Brain microvascular endothelial cell (primary cell): ENCODE measurements around the gene PDE8A.
A peak's percentile ranks its signal among the peaks of the same experiment; 100 is the strongest.

Experiments
- DNase-seq: peaks from one replicate; pipeline ENCODE4 v3.0.0-alpha.2; 2020
- H3K27ac ChIP-seq: fragments of 250-450 bp; sonication (Bioruptor Pico); 2 replicates; pipeline ENCODE4 v1.5.1; 2020; ENCODE audit warnings: mild to moderate bottlenecking, moderate library complexity
- H3K27me3 ChIP-seq: fragments of 250-450 bp; sonication (Bioruptor Pico); replicated peaks from 2 replicates; pipeline ENCODE4 v1.5.1; 2020; ENCODE audit warnings: mild to moderate bottlenecking
- H3K36me3 ChIP-seq: fragments of 250-450 bp; sonication (Bioruptor Pico); replicated peaks from 2 replicates; pipeline ENCODE4 v1.5.1; 2020; ENCODE audit warnings: mild to moderate bottlenecking
- H3K4me3 ChIP-seq: 2 replicates; pipeline ENCODE4 v1.5.1; 2011; ENCODE audit warnings: low read depth, mild to moderate bottlenecking, control low read depth, low read length, moderate library complexity
- in situ Hi-C: cut with HindIII; loops from 2 replicates; pipeline ENCODE4 v1.10.0; 2017; ENCODE audit warnings: low sequenced_read_pairs, low pct_ligation_motif_present
- TF ChIP-seq, protein P1 (sequence below): IDR thresholded peaks from 2 replicates; pipeline ENCODE4 v1.5.1; 2011; ENCODE audit warnings: low read depth, mild to moderate bottlenecking, moderate library complexity, low read length, control low read depth, inconsistent platforms; ENCODE audit errors: missing control alignments

PDE8A gene

DNA sequence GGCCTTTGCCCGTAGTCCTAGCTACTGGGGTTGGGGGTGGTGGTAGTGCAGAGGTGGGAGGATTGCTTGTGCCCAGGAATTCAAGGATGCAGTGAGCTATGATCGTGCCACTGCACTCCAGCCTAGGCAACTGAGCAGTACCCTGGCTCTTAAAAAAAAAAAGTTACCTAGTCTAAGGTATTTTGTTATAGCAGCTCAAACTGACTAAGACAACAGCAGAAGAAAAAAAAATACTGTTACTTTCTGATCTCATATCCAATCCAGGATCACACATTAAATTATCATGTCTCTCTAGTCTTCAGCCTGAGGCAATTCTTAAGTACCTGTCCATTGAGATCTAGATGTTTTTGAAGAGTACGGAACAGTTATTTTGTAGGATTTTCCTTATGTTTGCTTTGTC is 39.8 kb downstream of the PDE8A start:
- DNase-seq = no peak
- Histone ChIP-seq H3K4me3 (no peak overlapping the region), H3K36me3 (no peaks in the 10 kb centered on the region), H3K27me3 (no peaks in the 10 kb centered on the region), H3K27ac (no peak overlapping the region)
- TF ChIP-seq, protein P1, sequence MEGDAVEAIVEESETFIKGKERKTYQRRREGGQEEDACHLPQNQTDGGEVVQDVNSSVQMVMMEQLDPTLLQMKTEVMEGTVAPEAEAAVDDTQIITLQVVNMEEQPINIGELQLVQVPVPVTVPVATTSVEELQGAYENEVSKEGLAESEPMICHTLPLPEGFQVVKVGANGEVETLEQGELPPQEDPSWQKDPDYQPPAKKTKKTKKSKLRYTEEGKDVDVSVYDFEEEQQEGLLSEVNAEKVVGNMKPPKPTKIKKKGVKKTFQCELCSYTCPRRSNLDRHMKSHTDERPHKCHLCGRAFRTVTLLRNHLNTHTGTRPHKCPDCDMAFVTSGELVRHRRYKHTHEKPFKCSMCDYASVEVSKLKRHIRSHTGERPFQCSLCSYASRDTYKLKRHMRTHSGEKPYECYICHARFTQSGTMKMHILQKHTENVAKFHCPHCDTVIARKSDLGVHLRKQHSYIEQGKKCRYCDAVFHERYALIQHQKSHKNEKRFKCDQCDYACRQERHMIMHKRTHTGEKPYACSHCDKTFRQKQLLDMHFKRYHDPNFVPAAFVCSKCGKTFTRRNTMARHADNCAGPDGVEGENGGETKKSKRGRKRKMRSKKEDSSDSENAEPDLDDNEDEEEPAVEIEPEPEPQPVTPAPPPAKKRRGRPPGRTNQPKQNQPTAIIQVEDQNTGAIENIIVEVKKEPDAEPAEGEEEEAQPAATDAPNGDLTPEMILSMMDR = no peak
- in situ Hi-C loops = no loop called here

DNA sequence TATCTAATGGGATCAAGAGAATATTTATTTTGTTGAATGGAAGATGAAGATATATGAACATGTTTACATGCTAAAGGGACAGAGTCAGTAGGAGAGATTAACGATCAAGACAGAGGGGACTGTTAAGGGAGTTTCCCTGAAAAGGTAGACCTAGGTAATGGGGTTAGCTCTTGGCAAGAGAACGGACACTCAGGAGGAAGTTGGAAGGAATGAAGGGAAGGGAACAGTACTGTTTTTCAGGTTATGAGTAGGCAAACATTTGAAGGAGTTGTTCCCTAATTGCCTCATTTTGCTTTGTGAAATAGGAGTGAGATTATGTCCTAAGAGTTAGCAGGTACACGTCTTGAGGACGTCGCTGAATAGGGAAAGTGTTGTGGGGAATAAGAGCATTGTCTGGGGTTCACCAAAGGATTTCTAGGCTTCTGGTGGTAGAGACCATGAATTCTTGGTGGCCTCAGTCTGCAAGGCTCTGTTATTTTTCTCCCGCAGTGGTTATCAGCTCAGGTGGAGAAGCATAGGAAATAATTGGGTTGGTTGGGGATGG is 41.3 kb downstream of the PDE8A start:
- DNase-seq = no peak
- no peak overlapping the region for H3K4me3 ChIP-seq
- H3K36me3 ChIP-seq = no peaks in the 10 kb centered on the region
- in situ Hi-C loops = no loop called here
- H3K27me3 ChIP-seq = no peaks in the 10 kb centered on the region
- no peak overlapping the region for H3K27ac ChIP-seq
- TF ChIP-seq, protein P1 = no peak

DNA sequence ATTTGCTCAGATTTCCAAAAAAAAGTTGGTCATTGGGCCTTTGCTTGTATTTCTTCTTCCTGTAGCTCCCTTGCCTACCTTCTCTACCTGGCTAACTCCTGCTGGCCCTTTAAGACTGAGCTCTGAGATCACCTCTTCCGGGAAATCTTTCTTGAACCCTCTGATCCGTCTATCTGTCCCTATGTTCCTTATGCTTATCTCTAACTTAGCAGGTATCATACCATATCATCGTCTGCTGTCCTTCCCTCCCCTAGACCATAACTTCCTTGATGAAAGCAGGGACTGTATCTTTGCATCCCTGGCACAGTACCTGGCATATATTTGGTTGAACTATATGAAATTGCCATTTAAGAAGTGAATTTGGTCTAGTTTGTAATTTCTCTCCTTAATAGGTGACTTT is 42.3 kb downstream of the PDE8A start:
- in situ Hi-C loops = no loop called here
- H3K27ac ChIP-seq = no peak overlapping the region
- TF ChIP-seq, protein P1 = no peak

DNA sequence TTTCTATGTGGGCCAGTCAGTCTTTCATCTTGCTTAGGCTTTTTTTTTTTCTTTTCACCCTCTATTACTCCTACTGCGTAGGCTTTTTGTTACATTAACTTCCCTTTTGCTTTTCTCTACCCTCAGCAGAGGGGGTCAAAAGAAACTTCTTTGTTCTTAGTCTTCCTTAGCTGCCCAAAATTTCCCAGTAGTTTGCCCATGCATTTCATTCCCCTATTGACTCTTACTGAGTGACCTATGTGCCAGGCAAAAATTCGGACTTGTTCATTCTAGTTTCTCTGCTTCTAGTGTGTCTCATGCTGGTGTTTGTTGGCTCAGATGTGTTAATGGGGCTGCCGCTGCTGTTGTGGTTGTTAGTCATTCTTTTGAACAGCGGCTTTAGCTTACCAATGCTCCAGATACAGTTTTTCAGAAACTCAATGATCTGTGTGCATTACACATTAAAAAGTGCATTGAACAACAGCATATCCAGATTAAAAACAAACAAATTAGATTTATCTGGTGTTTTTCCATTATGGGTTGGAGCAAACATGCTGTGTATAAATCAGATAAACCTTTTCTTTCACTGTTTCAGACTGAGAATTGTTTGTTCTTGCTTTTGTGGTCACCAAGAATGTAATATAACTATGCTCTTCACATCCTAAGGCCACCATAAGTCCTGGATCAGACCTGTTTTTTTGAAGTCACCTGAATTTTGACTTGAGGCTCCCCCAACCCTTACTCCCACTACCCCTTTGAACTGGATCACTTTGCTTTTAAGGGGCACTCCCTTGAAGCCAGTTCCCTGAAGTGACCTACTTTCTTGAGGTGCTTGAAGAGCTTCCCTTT is 43.1 kb downstream of the PDE8A start:
- H3K4me3 ChIP-seq = no peak overlapping the region
- TF ChIP-seq, protein P1 = no peak
- DNase-seq = peak; percentile 82
- in situ Hi-C loops = no loop called here
- no peaks in the 10 kb centered on the region for H3K27me3 ChIP-seq
- H3K27ac ChIP-seq = no peak overlapping the region
- H3K36me3 ChIP-seq = no peaks in the 10 kb centered on the region

More for the DNA sequence above, 42.3 kb downstream of the PDE8A start:
- Histone ChIP-seq H3K36me3 (no peaks in the 10 kb centered on the region), H3K27me3 (no peaks in the 10 kb centered on the region), H3K4me3 (no peak overlapping the region)
- no peak for DNase-seq

DNA sequence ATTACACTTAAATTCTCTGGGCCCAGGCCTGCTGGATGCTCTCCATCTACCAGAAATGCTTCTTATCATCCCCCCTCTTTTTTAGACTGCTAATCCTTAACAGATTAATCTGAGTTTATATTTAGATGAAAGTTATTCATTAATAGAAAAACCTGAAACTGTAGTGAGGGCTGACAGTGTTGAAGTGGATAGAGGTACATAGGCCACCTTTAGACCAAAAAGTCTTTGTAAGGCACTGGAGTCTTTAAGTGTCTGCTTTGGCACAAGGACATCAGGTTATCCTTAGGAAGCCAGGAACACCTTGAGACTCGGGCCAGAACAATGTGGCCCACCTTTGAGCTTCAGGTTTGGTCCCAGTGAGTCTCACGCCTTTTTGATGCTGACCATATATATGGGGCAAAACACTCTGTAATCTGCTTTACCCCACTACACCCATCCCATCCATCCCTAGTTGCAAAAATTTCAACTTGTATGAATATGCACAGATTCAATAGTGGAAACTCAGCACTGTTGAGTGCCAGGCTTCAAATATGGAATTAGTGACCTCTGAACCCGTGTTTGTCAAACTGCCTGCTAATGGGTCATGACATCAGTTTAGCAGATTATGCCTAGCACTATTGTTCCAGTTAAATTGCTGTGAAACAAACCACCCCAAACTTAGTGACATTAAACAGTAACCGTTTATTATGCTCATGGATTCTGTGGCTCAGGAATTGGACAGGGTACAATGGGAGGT is 44.0 kb downstream of the PDE8A start:
- no peaks in the 10 kb centered on the region for H3K27me3 ChIP-seq
- TF ChIP-seq, protein P1 = no peak

More for the DNA sequence above, 44.0 kb downstream of the PDE8A start:
- Histone ChIP-seq H3K36me3 (no peaks in the 10 kb centered on the region), H3K27ac (no peak overlapping the region), H3K4me3 (no peak overlapping the region)
- in situ Hi-C loops = no loop called here
- no peak for DNase-seq
